Dermis lymphatic vessel endothelial cell (primary cell): ENCODE measurements around the gene URAD. TPM values are rescaled to one million over a fixed set of nuclear protein-coding genes. Genes with fewer than 3 reads are reported as not detected.

Source experiments
- total RNA-seq: library from RNA; depleted of rRNA; stranded (reverse); fragments of >200 nt; gene quantifications from 2 replicates; pipeline ENCODE4 v1.2.1, GENCODE V29; 2014

URAD gene, protein sequence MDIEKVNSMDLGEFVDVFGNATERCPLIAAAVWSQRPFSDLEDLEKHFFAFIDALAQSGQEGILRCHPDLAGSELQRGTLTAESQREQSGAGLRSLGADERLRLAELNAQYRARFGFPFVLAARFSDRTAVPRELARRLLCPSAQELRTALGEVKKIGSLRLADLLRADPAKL
- not detected in 2 replicates for total RNA-seq

DNA sequence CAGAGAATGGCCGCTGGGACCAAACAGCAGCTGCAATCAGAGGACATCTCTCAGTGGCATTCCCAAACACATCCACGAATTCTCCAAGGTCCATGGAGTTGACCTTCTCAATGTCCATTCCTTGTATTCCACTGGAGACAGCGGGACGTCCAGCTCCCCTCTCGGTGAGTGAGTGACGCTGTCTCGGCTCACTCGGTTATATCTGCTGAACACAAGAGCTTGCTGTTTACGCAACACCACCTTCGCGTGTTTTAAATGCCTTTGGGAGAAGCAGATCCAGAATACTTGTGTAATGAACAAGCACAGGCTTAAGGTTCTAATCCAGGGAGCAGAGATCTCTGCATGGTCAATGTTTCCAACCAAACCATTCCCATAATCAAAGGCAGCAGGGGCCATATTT is at the start of gene URAD:
Gene URAD, minus strand, starts transcription at position 174 of the 400 bp plus-strand sequence. Its CDS starts 56 bp downstream, at position 118.

DNA sequence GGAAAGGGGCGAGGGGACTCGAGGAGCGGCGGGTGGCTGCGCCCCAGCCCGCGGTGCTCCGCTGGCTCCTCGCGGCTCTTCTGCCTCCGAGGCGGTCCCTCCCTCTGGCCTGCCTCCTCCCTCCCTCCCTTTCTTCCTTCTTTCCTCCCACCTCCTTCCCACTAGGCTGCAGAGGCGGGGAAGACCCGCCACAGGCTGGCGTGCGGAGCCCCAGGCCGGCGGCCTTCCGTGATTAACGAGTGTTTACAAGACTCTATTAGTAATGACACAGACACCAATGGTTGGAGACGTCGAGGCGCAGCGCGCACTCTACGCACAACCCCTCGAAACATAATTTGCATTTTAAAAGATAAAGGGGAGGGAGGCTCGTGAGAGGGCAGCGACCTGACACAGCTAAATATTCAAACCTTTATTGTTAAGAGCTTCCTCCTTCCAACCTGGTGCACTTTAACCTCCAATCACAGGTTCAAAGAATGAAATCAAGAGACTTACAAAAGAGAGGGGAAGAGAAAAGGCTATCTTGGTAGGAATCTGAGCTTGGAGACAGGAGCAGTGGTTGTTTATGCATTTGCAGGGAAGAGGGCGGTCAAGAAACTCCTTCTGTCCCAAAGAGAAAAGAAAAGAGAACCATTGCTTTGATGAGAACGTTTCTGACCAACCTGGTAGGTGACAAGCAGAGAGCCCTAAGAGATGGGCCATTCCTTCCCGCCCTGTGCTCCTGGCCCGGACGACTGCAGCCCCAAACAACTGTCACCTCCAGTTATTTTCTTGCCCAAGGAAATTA is 19.2 kb downstream of the URAD start, which contains the start of gene CDX2:
Gene CDX2, minus strand, starts transcription at position 234 of the 784 bp plus-strand sequence. CDS start 309 bp downstream, outside the sequence.

Other genes with a start within 250 kb of the URAD start
- not detected in 2 replicates for gene GSX1, start 196.2 kb downstream of the URAD start, total RNA-seq
- not detected in 2 replicates for gene PDX1, start 68.7 kb downstream of the URAD start, total RNA-seq
- not detected in 2 replicates for gene CDX2, start 19.4 kb downstream of the URAD start, total RNA-seq
- under 0.01 TPM in 1 of 2 replicates, not detected in the other for gene FLT3, start 111.9 kb upstream of the URAD start, total RNA-seq
- gene PAN3, start 149.9 kb upstream of the URAD start, total RNA-seq = 28.0 and 30.9 TPM in 2 replicates